ENCODE results near the gene NUS1.

DNA sequence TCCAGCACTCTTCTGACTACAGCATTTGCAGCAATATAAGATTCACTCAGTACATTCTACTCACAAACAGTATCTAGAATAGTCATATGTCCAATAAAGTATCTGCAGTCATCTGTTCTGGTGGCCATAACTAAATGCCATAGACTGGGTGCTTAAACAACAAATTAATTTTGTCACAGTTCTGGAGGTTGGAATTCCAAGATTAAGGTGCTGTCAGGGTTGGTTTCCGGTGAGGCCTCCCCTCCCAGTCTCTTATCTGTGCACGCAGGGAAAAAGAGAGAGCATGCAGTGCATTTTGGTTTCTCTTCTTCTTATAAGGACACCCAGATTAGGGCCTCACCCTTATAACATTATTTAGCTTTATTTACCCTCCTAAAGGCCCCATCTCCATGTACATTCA lies 21.3 kb upstream of the NUS1 start:
- TF ChIP-seq POLR2AphosphoS5 (IDR thresholded peaks at IDR 0.05), result no peak
- TF ChIP-seq, protein P1, sequence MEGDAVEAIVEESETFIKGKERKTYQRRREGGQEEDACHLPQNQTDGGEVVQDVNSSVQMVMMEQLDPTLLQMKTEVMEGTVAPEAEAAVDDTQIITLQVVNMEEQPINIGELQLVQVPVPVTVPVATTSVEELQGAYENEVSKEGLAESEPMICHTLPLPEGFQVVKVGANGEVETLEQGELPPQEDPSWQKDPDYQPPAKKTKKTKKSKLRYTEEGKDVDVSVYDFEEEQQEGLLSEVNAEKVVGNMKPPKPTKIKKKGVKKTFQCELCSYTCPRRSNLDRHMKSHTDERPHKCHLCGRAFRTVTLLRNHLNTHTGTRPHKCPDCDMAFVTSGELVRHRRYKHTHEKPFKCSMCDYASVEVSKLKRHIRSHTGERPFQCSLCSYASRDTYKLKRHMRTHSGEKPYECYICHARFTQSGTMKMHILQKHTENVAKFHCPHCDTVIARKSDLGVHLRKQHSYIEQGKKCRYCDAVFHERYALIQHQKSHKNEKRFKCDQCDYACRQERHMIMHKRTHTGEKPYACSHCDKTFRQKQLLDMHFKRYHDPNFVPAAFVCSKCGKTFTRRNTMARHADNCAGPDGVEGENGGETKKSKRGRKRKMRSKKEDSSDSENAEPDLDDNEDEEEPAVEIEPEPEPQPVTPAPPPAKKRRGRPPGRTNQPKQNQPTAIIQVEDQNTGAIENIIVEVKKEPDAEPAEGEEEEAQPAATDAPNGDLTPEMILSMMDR (IDR thresholded peaks at IDR 0.05), result no peak

All from breast epithelium (tissue), 3 donors.